ENCODE measurements around the gene ZNF598.

GRCh38 chr16:1965396-1966001, 44.1 kb downstream of the ZNF598 start:
- TF ChIP-seq, protein P1, sequence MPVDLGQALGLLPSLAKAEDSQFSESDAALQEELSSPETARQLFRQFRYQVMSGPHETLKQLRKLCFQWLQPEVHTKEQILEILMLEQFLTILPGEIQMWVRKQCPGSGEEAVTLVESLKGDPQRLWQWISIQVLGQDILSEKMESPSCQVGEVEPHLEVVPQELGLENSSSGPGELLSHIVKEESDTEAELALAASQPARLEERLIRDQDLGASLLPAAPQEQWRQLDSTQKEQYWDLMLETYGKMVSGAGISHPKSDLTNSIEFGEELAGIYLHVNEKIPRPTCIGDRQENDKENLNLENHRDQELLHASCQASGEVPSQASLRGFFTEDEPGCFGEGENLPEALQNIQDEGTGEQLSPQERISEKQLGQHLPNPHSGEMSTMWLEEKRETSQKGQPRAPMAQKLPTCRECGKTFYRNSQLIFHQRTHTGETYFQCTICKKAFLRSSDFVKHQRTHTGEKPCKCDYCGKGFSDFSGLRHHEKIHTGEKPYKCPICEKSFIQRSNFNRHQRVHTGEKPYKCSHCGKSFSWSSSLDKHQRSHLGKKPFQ (tag by site-specific recombination; IDR thresholded peaks at IDR 0.05): no peak
- TF ChIP-seq, protein P2, sequence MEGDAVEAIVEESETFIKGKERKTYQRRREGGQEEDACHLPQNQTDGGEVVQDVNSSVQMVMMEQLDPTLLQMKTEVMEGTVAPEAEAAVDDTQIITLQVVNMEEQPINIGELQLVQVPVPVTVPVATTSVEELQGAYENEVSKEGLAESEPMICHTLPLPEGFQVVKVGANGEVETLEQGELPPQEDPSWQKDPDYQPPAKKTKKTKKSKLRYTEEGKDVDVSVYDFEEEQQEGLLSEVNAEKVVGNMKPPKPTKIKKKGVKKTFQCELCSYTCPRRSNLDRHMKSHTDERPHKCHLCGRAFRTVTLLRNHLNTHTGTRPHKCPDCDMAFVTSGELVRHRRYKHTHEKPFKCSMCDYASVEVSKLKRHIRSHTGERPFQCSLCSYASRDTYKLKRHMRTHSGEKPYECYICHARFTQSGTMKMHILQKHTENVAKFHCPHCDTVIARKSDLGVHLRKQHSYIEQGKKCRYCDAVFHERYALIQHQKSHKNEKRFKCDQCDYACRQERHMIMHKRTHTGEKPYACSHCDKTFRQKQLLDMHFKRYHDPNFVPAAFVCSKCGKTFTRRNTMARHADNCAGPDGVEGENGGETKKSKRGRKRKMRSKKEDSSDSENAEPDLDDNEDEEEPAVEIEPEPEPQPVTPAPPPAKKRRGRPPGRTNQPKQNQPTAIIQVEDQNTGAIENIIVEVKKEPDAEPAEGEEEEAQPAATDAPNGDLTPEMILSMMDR (tag by site-specific recombination; IDR thresholded peaks at IDR 0.05): no peak
- TF ChIP-seq ZNF202 (tag by site-specific recombination; IDR thresholded peaks at IDR 0.05; ENCODE audit: borderline replicate concordance) (no peak), KLF1 (tag by site-specific recombination; IDR thresholded peaks at IDR 0.05) (no peak)
